Measurements from ENCODE around the gene DNAH3. TPM values are rescaled to one million over a fixed set of nuclear protein-coding genes. Genes with fewer than 3 reads are reported as not detected.

DNAH3 gene
- total and polyA plus RNA-seq, 2 experiments from 2014 or later, result 0.70 to 1.3 TPM

GRCh38 chr16:20940871-20941635, 209.6 kb downstream of the DNAH3 start:
- Mint-ChIP-seq H3K4me1 (peaks cover 6% of the 10 kb centered on the region; the same call in 2 of the 3 replicates), H3K9me3 (no peaks in the 10 kb centered on the region), H3K36me3 (ENCODE audit: low read depth) (no peaks in the 10 kb centered on the region), H3K4me3 (no peak overlapping the region), H3K27ac (no peak overlapping the region), H3K27me3 (ENCODE audit: insufficient read depth, low read depth, poor library complexity) (peaks cover 2% of the 10 kb centered on the region)
- no peak overlapping the region for H3K4me2 ChIP-seq
- no peaks in the 10 kb centered on the region for H4K20me1 ChIP-seq (replicated peaks; ENCODE audit: insufficient read depth)
- no peaks in the 10 kb centered on the region for H3K27me3 ChIP-seq (ENCODE audit: insufficient read depth)
- DNase-seq (ENCODE audit: low spot score) (no peak), ATAC-seq (no peak)
- no peaks in the 10 kb centered on the region for H3F3A ChIP-seq (replicated peaks; ENCODE audit: low read depth)
- peaks cover 5% of the 10 kb centered on the region for H3K4me1 ChIP-seq (ENCODE audit: insufficient read depth)
- no peak overlapping the region for H3K4me3 ChIP-seq
- no peak for TF ChIP-seq REST (IDR thresholded peaks at IDR 0.05; ENCODE audit: unreplicated experiment)
- TF ChIP-seq EZH2 (IDR thresholded peaks at IDR 0.05; ENCODE audit: low read depth, unreplicated experiment), result no peak
- H3K79me2 ChIP-seq (replicated peaks; ENCODE audit: insufficient read depth), result no peaks in the 10 kb centered on the region
- H3K9me2 ChIP-seq (ENCODE audit: insufficient read depth), result no peaks in the 10 kb centered on the region; the same call in 1 of the 2 replicates
- no peak overlapping the region for H3K27ac ChIP-seq (ENCODE audit: low read depth)
- no peak overlapping the region for H2AFZ ChIP-seq
- no peaks in the 10 kb centered on the region for H3K36me3 ChIP-seq (ENCODE audit: insufficient read depth)

- H3K4me2 ChIP-seq, result no peak overlapping the region
- H3K27ac ChIP-seq (ENCODE audit: low read depth), result no peak overlapping the region
- no peaks in the 10 kb centered on the region for H3F3A ChIP-seq (replicated peaks; ENCODE audit: low read depth)
- H3K4me1 ChIP-seq (ENCODE audit: insufficient read depth), result no peaks in the 10 kb centered on the region
- no peak overlapping the region for H3K27ac Mint-ChIP-seq
- H3K4me1 Mint-ChIP-seq, result no peaks in the 10 kb centered on the region
- H3K36me3 Mint-ChIP-seq (ENCODE audit: low read depth), result no peaks in the 10 kb centered on the region
- H3K27me3 Mint-ChIP-seq (ENCODE audit: insufficient read depth, low read depth, poor library complexity), result peaks cover 2% of the 10 kb centered on the region
- DNase-seq (ENCODE audit: low spot score) (no peak), ATAC-seq (no peak)
- no peaks in the 10 kb centered on the region for H3K9me3 Mint-ChIP-seq
- no peak overlapping the region for H2AFZ ChIP-seq
- H3K4me3 ChIP-seq, result no peak overlapping the region
- H3K36me3 ChIP-seq (ENCODE audit: insufficient read depth), result no peaks in the 10 kb centered on the region
- no peak overlapping the region for H3K4me3 Mint-ChIP-seq
- no peaks in the 10 kb centered on the region for H4K20me1 ChIP-seq (replicated peaks; ENCODE audit: insufficient read depth)
- H3K9me2 ChIP-seq (ENCODE audit: insufficient read depth), result no peaks in the 10 kb centered on the region; the same call in 1 of the 2 replicates
- no peaks in the 10 kb centered on the region for H3K79me2 ChIP-seq (replicated peaks; ENCODE audit: insufficient read depth)
- H3K27me3 ChIP-seq (ENCODE audit: insufficient read depth), result no peaks in the 10 kb centered on the region
- no peak for TF ChIP-seq ZNF114 (CRISPR knock-in tag; IDR thresholded peaks at IDR 0.05)
- no peak for TF ChIP-seq NANOG (IDR thresholded peaks at IDR 0.05; ENCODE audit: borderline replicate concordance)
- TF ChIP-seq CTCF (conservative IDR thresholded peaks at IDR 0.05; ENCODE audit: low read depth in 2 of 2), result no peak
- no peak for TF ChIP-seq EZH2 (IDR thresholded peaks at IDR 0.05; ENCODE audit: low read depth, unreplicated experiment)
- TF ChIP-seq ZNF462 (CRISPR knock-in tag; IDR thresholded peaks at IDR 0.05), result no peak
- no peak for TF ChIP-seq ETS1 (IDR thresholded peaks at IDR 0.05)
- TF ChIP-seq JUNB (IDR thresholded peaks at IDR 0.05; ENCODE audit: unreplicated experiment), result no peak
Measured at GRCh38 chr16:20939611-20940010, 211.0 kb downstream of the DNAH3 start.

Measured in GM23338 (cell line).